Duodenal mucosa (tissue), 2 donors: ENCODE results near the gene ZFAND3.

Experiments used
- H3K27ac ChIP-seq: one replicate; pipeline ENCODE4 v1.7.0; 2013; ENCODE audit warnings: low read depth, low read length
- H3K27me3 ChIP-seq, 2 donors: one replicate each; pipeline ENCODE4 v1.7.0; 2013; ENCODE audit warnings: low read length in 2 of 2, control low read depth in 1 of 2; ENCODE audit not compliant: insufficient read depth in 2 of 2, control insufficient read depth in 1 of 2
- H3K36me3 ChIP-seq, 2 donors: one replicate each; pipeline ENCODE4 v1.7.0; 2013; ENCODE audit warnings: low read length in 2 of 2, control low read depth in 1 of 2; ENCODE audit not compliant: insufficient read depth in 2 of 2, control insufficient read depth in 1 of 2
- H3K4me1 ChIP-seq, 2 donors: one replicate each; pipeline ENCODE4 v1.7.0; 2013; ENCODE audit warnings: low read length in 2 of 2, control low read depth in 1 of 2; ENCODE audit not compliant: insufficient read depth in 2 of 2, control insufficient read depth in 1 of 2
- H3K4me3 ChIP-seq, 2 donors: one replicate each; pipeline ENCODE4 v1.7.0; 2013; ENCODE audit warnings: low read length in 2 of 2, low read depth in 1 of 2
- H3K9ac ChIP-seq, 2 donors: one replicate each; pipeline ENCODE4 v1.7.0; 2013; ENCODE audit warnings: low read length in 2 of 2, low read depth in 1 of 2
- H3K9me3 ChIP-seq, 2 donors: one replicate each; pipeline ENCODE4 v1.7.0; 2013; ENCODE audit warnings: low read length in 2 of 2, control low read depth in 1 of 2; ENCODE audit not compliant: control insufficient read depth in 1 of 2

ZFAND3 gene

GRCh38 chr6:37910998-37911397 lies 91.5 kb downstream of the ZFAND3 start:
- no peaks in the 10 kb centered on the region for H3K36me3 ChIP-seq
- H3K9ac ChIP-seq = no peak overlapping the region
- H3K27me3 ChIP-seq = no peaks in the 10 kb centered on the region
- H3K27ac ChIP-seq = no peak overlapping the region
- H3K9me3 ChIP-seq = no peaks in the 10 kb centered on the region
- H3K4me1 ChIP-seq = peaks cover 3 to 4% of the 10 kb centered on the region in 2 donors
- H3K4me3 ChIP-seq = no peak overlapping the region

- no peak overlapping the region for H3K9ac ChIP-seq
- no peaks in the 10 kb centered on the region for H3K9me3 ChIP-seq
- no peak overlapping the region for H3K27ac ChIP-seq
- H3K27me3 ChIP-seq = no peaks in the 10 kb centered on the region
- H3K4me3 ChIP-seq = no peak overlapping the region
- H3K36me3 ChIP-seq = no peaks in the 10 kb centered on the region
- peaks cover 12 to 14% of the 10 kb centered on the region in 2 donors for H3K4me1 ChIP-seq
These were observed 93.7 kb downstream of the ZFAND3 start for GRCh38 chr6:37913210-37913609.

DNA sequence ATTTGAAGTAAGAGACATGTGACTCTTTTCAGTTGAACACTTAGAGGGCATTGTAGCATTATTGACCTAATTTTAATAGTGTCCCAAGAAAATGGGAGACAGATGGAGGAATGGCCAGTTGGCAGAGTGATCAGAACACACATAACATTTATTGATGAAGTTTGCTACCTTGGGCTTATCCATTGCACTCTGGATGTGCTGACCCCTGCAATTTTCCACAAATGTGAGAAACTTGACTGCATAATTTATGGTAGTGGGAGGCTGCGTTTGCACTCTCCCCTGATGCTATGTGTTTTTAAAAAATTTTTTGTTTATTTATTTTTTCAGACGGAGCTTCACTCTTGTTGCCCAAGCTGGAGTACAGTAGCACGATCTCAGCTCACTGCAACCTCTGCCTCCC lies 95.9 kb downstream of the ZFAND3 start:
- Histone ChIP-seq H3K4me3 (no peak overlapping the region), H3K27me3 (no peaks in the 10 kb centered on the region), H3K27ac (no peak overlapping the region), H3K4me1 (peaks cover 12 to 14% of the 10 kb centered on the region in 2 donors), H3K9ac (no peak overlapping the region), H3K36me3 (no peaks in the 10 kb centered on the region), H3K9me3 (no peaks in the 10 kb centered on the region)

- no peak overlapping the region for H3K27ac ChIP-seq
- H3K27me3 ChIP-seq = no peaks in the 10 kb centered on the region
- H3K9me3 ChIP-seq = no peaks in the 10 kb centered on the region
- peaks cover 12 to 14% of the 10 kb centered on the region in 2 donors for H3K4me1 ChIP-seq
- no peak overlapping the region for H3K4me3 ChIP-seq
- H3K36me3 ChIP-seq = no peaks in the 10 kb centered on the region
- no peak overlapping the region for H3K9ac ChIP-seq
These were observed 96.6 kb downstream of the ZFAND3 start for GRCh38 chr6:37916149-37916548.

DNA sequence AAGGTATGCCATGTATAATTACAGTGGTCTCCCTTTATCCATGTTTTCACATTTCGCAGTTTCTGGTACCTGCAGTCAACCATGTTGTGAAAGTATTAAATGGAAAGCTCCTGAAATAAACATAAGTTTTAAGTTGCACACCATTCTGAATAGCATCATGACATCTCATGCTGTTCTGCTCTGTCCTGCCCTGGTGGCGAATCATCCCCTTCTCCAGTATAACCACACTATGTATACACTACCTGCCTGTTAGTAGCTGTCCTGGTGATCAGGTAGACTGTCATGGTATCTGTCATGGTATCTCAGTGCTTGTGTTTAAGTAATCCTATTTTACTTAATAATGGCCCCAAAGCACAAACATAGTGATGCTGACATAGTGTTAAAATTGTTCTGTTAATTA lies 97.1 kb downstream of the ZFAND3 start:
- H3K27me3 ChIP-seq = no peaks in the 10 kb centered on the region
- H3K27ac ChIP-seq = no peak overlapping the region
- no peak overlapping the region for H3K9ac ChIP-seq
- H3K4me3 ChIP-seq = no peak overlapping the region
- H3K9me3 ChIP-seq = no peaks in the 10 kb centered on the region
- peaks cover 12 to 14% of the 10 kb centered on the region in 2 donors for H3K4me1 ChIP-seq
- no peaks in the 10 kb centered on the region for H3K36me3 ChIP-seq

GRCh38 chr6:37917566-37917965 lies 98.0 kb downstream of the ZFAND3 start:
- no peaks in the 10 kb centered on the region for H3K9me3 ChIP-seq
- H3K9ac ChIP-seq = no peak overlapping the region
- H3K4me1 ChIP-seq = peaks cover 10 to 12% of the 10 kb centered on the region in 2 donors
- no peak overlapping the region for H3K4me3 ChIP-seq
- H3K27me3 ChIP-seq = no peaks in the 10 kb centered on the region
- H3K36me3 ChIP-seq = no peaks in the 10 kb centered on the region
- no peak overlapping the region for H3K27ac ChIP-seq

DNA sequence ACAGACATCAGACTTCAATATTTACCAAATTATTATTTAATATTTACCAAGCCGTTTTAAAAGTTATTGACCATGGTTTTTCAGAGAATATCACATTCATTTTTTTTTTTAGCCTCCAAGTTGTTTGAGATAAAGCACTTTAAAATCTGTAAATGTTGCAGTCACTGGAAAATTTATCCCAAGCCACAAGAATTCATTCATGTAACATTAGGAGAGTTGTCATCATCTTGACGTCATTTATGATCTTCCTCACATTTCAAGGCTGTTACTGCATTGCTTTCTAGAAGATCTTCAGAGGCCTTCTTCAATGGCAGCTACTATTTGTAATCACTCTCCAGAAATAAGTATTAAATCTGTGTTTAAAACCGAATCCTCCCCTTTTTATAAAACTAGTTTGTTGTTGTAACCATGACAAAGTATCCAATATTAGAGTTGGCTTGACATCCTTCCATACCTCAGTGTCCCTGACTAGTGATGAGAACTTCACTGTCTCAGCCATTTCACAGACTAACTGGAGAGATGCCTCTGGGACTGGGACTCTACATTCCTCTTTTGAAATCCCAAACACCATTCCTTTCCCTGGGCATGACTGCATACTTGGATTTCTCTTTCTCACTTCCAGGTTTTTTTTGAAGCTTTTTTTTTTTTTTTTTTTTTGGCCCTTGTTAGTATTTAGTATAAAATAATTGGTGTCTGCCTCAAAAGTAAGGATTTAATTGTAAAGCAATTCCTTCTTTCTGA lies 100.1 kb downstream of the ZFAND3 start:
- Histone ChIP-seq H3K27me3 (no peaks in the 10 kb centered on the region), H3K27ac (no peak overlapping the region), H3K36me3 (no peaks in the 10 kb centered on the region), H3K9ac (no peak overlapping the region), H3K4me3 (no peak overlapping the region), H3K9me3 (no peaks in the 10 kb centered on the region), H3K4me1 (peaks cover 9 to 10% of the 10 kb centered on the region in 2 donors)

- H3K27me3 ChIP-seq = no peaks in the 10 kb centered on the region
- H3K27ac ChIP-seq = no peak overlapping the region
- H3K4me1 ChIP-seq = peaks cover 9 to 10% of the 10 kb centered on the region in 2 donors
- no peaks in the 10 kb centered on the region for H3K36me3 ChIP-seq
- H3K4me3 ChIP-seq = no peak overlapping the region
- H3K9ac ChIP-seq = no peak overlapping the region
- H3K9me3 ChIP-seq = no peaks in the 10 kb centered on the region
These were observed 101.1 kb downstream of the ZFAND3 start for GRCh38 chr6:37920667-37921066.

- no peak overlapping the region for H3K4me3 ChIP-seq
- H3K36me3 ChIP-seq = no peaks in the 10 kb centered on the region
- no peaks in the 10 kb centered on the region for H3K27me3 ChIP-seq
- no peak overlapping the region for H3K27ac ChIP-seq
- H3K9me3 ChIP-seq = no peaks in the 10 kb centered on the region
- H3K9ac ChIP-seq = no peak overlapping the region
- peaks cover 1 to 4% of the 10 kb centered on the region in 2 donors for H3K4me1 ChIP-seq
These were observed 103.0 kb downstream of the ZFAND3 start for GRCh38 chr6:37922563-37922962.

DNA sequence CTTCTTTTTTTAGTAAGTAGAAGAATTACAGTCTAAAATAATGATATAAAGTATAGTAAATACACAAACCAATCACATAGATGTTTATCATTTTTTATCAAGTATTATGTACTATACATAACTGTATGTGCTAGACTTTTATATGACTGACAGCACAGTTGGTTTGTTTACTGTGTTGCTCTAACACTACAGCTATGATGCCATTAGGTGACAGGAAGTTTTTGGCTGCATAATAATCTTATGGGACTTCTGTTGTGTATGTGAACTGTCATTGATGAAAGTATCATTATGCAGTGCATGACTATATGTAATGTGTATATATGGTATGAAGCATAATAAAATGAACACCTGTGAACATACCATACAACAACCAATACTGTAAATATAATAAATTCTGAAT lies 104.0 kb downstream of the ZFAND3 start:
- no peaks in the 10 kb centered on the region for H3K9me3 ChIP-seq
- no peak overlapping the region for H3K4me3 ChIP-seq
- no peaks in the 10 kb centered on the region for H3K27me3 ChIP-seq
- H3K9ac ChIP-seq = no peak overlapping the region
- H3K36me3 ChIP-seq = no peaks in the 10 kb centered on the region
- no peak overlapping the region for H3K27ac ChIP-seq
- H3K4me1 ChIP-seq = peaks cover under 1 to 3% of the 10 kb centered on the region in 2 donors
